Measurements from ENCODE around the gene RNLS.
"Not testable (repeated sequence)": the region's sequence is repeated elsewhere in the genome, so short reads cannot be mapped to it uniquely, and the experiment has no call there.

Gene RNLS

GRCh38 chr10:88515235-88515634, 67.9 kb downstream of the RNLS start:
- no peak for DNase-seq

GRCh38 chr10:88512599-88512998, 70.5 kb downstream of the RNLS start:
- no peak for DNase-seq

- no peak for DNase-seq
These were observed 74.3 kb downstream of the RNLS start for GRCh38 chr10:88508796-88509195.

GRCh38 chr10:88507826-88508453, 75.2 kb downstream of the RNLS start:
- DNase-seq = no peak

- no peak for DNase-seq
These were observed 75.7 kb downstream of the RNLS start for GRCh38 chr10:88507404-88507803.

GRCh38 chr10:88505680-88506215, 77.4 kb downstream of the RNLS start:
- no peak for DNase-seq

- DNase-seq = no peak
These were observed 77.9 kb downstream of the RNLS start for GRCh38 chr10:88505265-88505664.

GRCh38 chr10:88500656-88501055, 82.5 kb downstream of the RNLS start:
- DNase-seq = no peak

- no peak for DNase-seq
These were observed 83.3 kb downstream of the RNLS start for GRCh38 chr10:88499569-88500470.

GRCh38 chr10:88497913-88498312, 85.2 kb downstream of the RNLS start:
- no peak for DNase-seq

GRCh38 chr10:88494537-88494936, 88.6 kb downstream of the RNLS start:
- no peak for DNase-seq

- DNase-seq = no peak
These were observed 89.2 kb downstream of the RNLS start for GRCh38 chr10:88493691-88494483.

- DNase-seq = no peak
These were observed 91.8 kb downstream of the RNLS start for GRCh38 chr10:88491314-88491713.

GRCh38 chr10:88490231-88490980, 92.7 kb downstream of the RNLS start:
- DNase-seq = no peak

- peak; percentile 87 to 88 for DNase-seq
These were observed 94.0 kb downstream of the RNLS start for GRCh38 chr10:88489107-88489506.

- DNase-seq = not testable (repeated sequence)
These were observed 96.3 kb downstream of the RNLS start for GRCh38 chr10:88486816-88487215.

- no peak for DNase-seq
These were observed 100.9 kb downstream of the RNLS start for GRCh38 chr10:88482220-88482619.

GRCh38 chr10:88478256-88478655, 104.9 kb downstream of the RNLS start:
- no peak for DNase-seq

GRCh38 chr10:88477343-88478085, 105.6 kb downstream of the RNLS start:
- no peak for DNase-seq

- DNase-seq = no peak
These were observed 108.0 kb downstream of the RNLS start for GRCh38 chr10:88474884-88475844.

All from NCI-H1930 (cell line).